ENCODE data around the gene SGPP1. TPM values are rescaled to one million over a fixed set of nuclear protein-coding genes. Genes with fewer than 3 reads are reported as not detected.
"Not testable (repeated sequence)": the region's sequence is repeated elsewhere in the genome, so short reads cannot be mapped to it uniquely, and the experiment has no call there.

SGPP1 gene
- total RNA-seq, 2 experiments from 2014 or later, result 18.2 to 19.9 TPM

GRCh38 chr14:63650256-63650952 lies 77.5 kb downstream of the SGPP1 start:
- Mint-ChIP-seq H3K36me3 (ENCODE audit: low read depth) (peaks cover 9% of the 10 kb centered on the region), H3K4me1 (ENCODE audit: low read depth) (peaks cover 18% of the 10 kb centered on the region)

GRCh38 chr14:63647696-63648410 lies 80.0 kb downstream of the SGPP1 start:
- ATAC-seq (no peak), DNase-seq (no peak)
- CTCF ChIA-PET, result interaction anchor here (1.9 kb wide), 1 partner anchor 9 kb away, joined by 4 read pairs; no protein-coding TSS in a partner anchor
- peak overlapping the region; percentile 54 for H3K27ac Mint-ChIP-seq
- H3K27me3 Mint-ChIP-seq (ENCODE audit: low read depth), result no peaks in the 10 kb centered on the region
- H3K9me3 Mint-ChIP-seq (ENCODE audit: insufficient read depth), result no peaks in the 10 kb centered on the region
- peaks cover 7% of the 10 kb centered on the region for H3K36me3 Mint-ChIP-seq (ENCODE audit: low read depth)
- H3K4me1 Mint-ChIP-seq (ENCODE audit: low read depth), result peaks cover 23% of the 10 kb centered on the region
- POLR2A ChIA-PET, result interaction anchor here (0.6 to 1.2 kb wide), 3 partner anchors 81 to 826 kb away, joined by 3 to 4 read pairs (median 4); no protein-coding TSS in a partner anchor
- H3K4me3 Mint-ChIP-seq, result no peak overlapping the region

More at GRCh38 chr14:63650256-63650952, 77.5 kb downstream of the SGPP1 start:
- ChIA-PET CTCF (interaction anchor here (0.8 to 4.2 kb wide), 9 partner anchors 8 to 267 kb away, joined by 3 to 32 read pairs (median 5); partner anchors contain the start of gene WDR89), POLR2A (interaction anchor here (0.7 to 3.4 kb wide), 3 partner anchors 9 to 77 kb away, joined by 3 to 32 read pairs (median 5); partner anchors contain the start of gene WDR89)
- H3K27me3 Mint-ChIP-seq (ENCODE audit: low read depth), result no peaks in the 10 kb centered on the region
- peak overlapping the region; percentile 32 for H3K4me3 Mint-ChIP-seq
- peak overlapping the region; percentile 94 for H3K27ac Mint-ChIP-seq
- H3K9me3 Mint-ChIP-seq (ENCODE audit: insufficient read depth), result no peaks in the 10 kb centered on the region
- DNase-seq (peak; percentile 66), ATAC-seq (peak; percentile 87)

- ChIA-PET CTCF (interaction anchor here (1.4 to 2.7 kb wide), 2 partner anchors 12 to 125 kb away, joined by 4 to 13 read pairs; no protein-coding TSS in a partner anchor), POLR2A (no interaction called here)
- Mint-ChIP-seq H3K4me1 (ENCODE audit: low read depth) (peaks cover 16% of the 10 kb centered on the region), H3K27me3 (ENCODE audit: low read depth) (no peaks in the 10 kb centered on the region), H3K9me3 (ENCODE audit: insufficient read depth) (no peaks in the 10 kb centered on the region), H3K36me3 (ENCODE audit: low read depth) (peaks cover 6% of the 10 kb centered on the region), H3K4me3 (no peak overlapping the region), H3K27ac (peak overlapping the region; percentile 16)
- ATAC-seq (no peak), DNase-seq (no peak)
Observed at GRCh38 chr14:63644741-63645140, 83.1 kb downstream of the SGPP1 start.

- no peak for DNase-seq
- Mint-ChIP-seq H3K36me3 (ENCODE audit: low read depth) (peaks cover 20% of the 10 kb centered on the region), H3K4me1 (ENCODE audit: low read depth) (peaks cover 30% of the 10 kb centered on the region), H3K27me3 (ENCODE audit: low read depth) (no peaks in the 10 kb centered on the region), H3K4me3 (peak overlapping the region; percentile 76), H3K27ac (peak overlapping the region; percentile 92), H3K9me3 (ENCODE audit: insufficient read depth) (no peaks in the 10 kb centered on the region)
- ATAC-seq, result no peak
- ChIA-PET POLR2A (interaction anchor here (0.5 to 2.7 kb wide), 6 partner anchors 8 to 449 kb away, joined by 3 to 32 read pairs (median 7); partner anchors contain the start of gene PPP2R5E), CTCF (interaction anchor here (0.9 to 3.6 kb wide), 13 partner anchors 8 to 266 kb away, joined by 3 to 32 read pairs (median 3); no protein-coding TSS in a partner anchor)
Observed at GRCh38 chr14:63642656-63643382, 85.0 kb downstream of the SGPP1 start.

- peak overlapping the region; percentile 92 for H3K27ac Mint-ChIP-seq
- DNase-seq (peak; percentile 92), ATAC-seq (peak; percentile 67)
- no peaks in the 10 kb centered on the region for H3K9me3 Mint-ChIP-seq (ENCODE audit: insufficient read depth)
- H3K27me3 Mint-ChIP-seq (ENCODE audit: low read depth), result no peaks in the 10 kb centered on the region
- POLR2A ChIA-PET, result interaction anchor here (0.5 to 2.7 kb wide), 10 partner anchors 9 to 746 kb away, joined by 3 to 32 read pairs (median 4); partner anchors contain the start of genes MTHFD1 and PPP2R5E
- CTCF ChIA-PET, result interaction anchor here (0.8 to 3.6 kb wide), 12 partner anchors 8 to 266 kb away, joined by 3 to 32 read pairs (median 3); no protein-coding TSS in a partner anchor
- H3K36me3 Mint-ChIP-seq (ENCODE audit: low read depth), result peaks cover 26% of the 10 kb centered on the region
- H3K4me1 Mint-ChIP-seq (ENCODE audit: low read depth), result peaks cover 30% of the 10 kb centered on the region
- peak overlapping the region; percentile 76 for H3K4me3 Mint-ChIP-seq
Observed at GRCh38 chr14:63642229-63642611, 85.6 kb downstream of the SGPP1 start.

- ChIA-PET CTCF (interaction anchor here (0.7 to 3.6 kb wide), 11 partner anchors 8 to 267 kb away, joined by 3 to 32 read pairs (median 3); no protein-coding TSS in a partner anchor), POLR2A (interaction anchor here (0.5 to 2.7 kb wide), 13 partner anchors 8 to 746 kb away, joined by 3 to 32 read pairs (median 3); partner anchors contain the start of genes MTHFD1 and PPP2R5E)
- ATAC-seq, result peak; percentile 93
- Mint-ChIP-seq H3K27ac (peak within 1 kb of the TSS; percentile 92), H3K4me3 (peak within 1 kb of the TSS; percentile 76), H3K4me1 (ENCODE audit: low read depth) (peaks cover 34% of the 10 kb centered on the region), H3K36me3 (ENCODE audit: low read depth) (peaks cover 31% of the 10 kb centered on the region), H3K9me3 (ENCODE audit: insufficient read depth) (peaks cover 4% of the 10 kb centered on the region), H3K27me3 (ENCODE audit: low read depth) (no peaks in the 10 kb centered on the region)
- DNase-seq, result peak; percentile 98
Observed at GRCh38 chr14:63641473-63642228, 86.2 kb downstream of the SGPP1 start, which contains the start of gene WDR89. Gene WDR89 (minus strand): TSS chr14:63641871. CDS start chr14:63599942, 41,929 bp downstream.

- peak overlapping the region; percentile 4 for H3K27ac Mint-ChIP-seq
- ChIA-PET POLR2A (interaction anchor here (1.0 kb wide), 1 partner anchor 54 kb away, joined by 3 read pairs; no protein-coding TSS in a partner anchor), CTCF (interaction anchor here (0.9 to 2.3 kb wide), 4 partner anchors 9 to 132 kb away, joined by 3 to 8 read pairs (median 4); no protein-coding TSS in a partner anchor)
- ATAC-seq (no peak), DNase-seq (no peak)
- H3K9me3 Mint-ChIP-seq (ENCODE audit: insufficient read depth), result peaks cover 21% of the 10 kb centered on the region
- peak overlapping the region; percentile 12 for H3K4me3 Mint-ChIP-seq
- peaks cover 51% of the 10 kb centered on the region for H3K4me1 Mint-ChIP-seq (ENCODE audit: low read depth)
- H3K36me3 Mint-ChIP-seq (ENCODE audit: low read depth), result peaks cover 53% of the 10 kb centered on the region
- H3K27me3 Mint-ChIP-seq (ENCODE audit: low read depth), result no peaks in the 10 kb centered on the region
Observed at GRCh38 chr14:63638493-63638892, 89.4 kb downstream of the SGPP1 start.

GRCh38 chr14:63636094-63636635 lies 91.7 kb downstream of the SGPP1 start:
- ChIA-PET CTCF (interaction anchor here (4.6 kb wide), 1 partner anchor 133 kb away, joined by 40 read pairs; no protein-coding TSS in a partner anchor), POLR2A (interaction anchor here (0.7 kb wide), 1 partner anchor 154 kb away, joined by 3 read pairs; no protein-coding TSS in a partner anchor)
- ATAC-seq; DNase-seq; H3K4me3 Mint-ChIP-seq; H3K27ac Mint-ChIP-seq; H3K27me3 Mint-ChIP-seq (ENCODE audit: low read depth): not testable (repeated sequence)
- peaks cover 46% of the 10 kb centered on the region for H3K4me1 Mint-ChIP-seq (ENCODE audit: low read depth)
- peaks cover 55% of the 10 kb centered on the region for H3K36me3 Mint-ChIP-seq (ENCODE audit: low read depth)
- H3K9me3 Mint-ChIP-seq (ENCODE audit: insufficient read depth), result peaks cover 21% of the 10 kb centered on the region

Measured in activated CD8-positive, alpha-beta T cell treated with anti-CD3 and anti-CD28 coated beads, Interleukin-2, amount 10 ng/mL, durations not matched to agents 7 days and 5 days (primary cell).